Omental fat pad (tissue), 4 donors: ENCODE measurements around the gene GRB14. TPM values are rescaled to one million over a fixed set of nuclear protein-coding genes. Genes with fewer than 3 reads are reported as not detected.

Source experiments
- ATAC-seq: fragments of 150-250 bp; one replicate; pipeline ENCODE4 v1.9.1; 2016; ENCODE audit warnings: mild to moderate bottlenecking, moderate library complexity; ENCODE audit not compliant: low FRiP score
- DNase-seq: peaks from one replicate; pipeline ENCODE4 v3.0.0-alpha.2; 2019; ENCODE audit warnings: low spot score
- total RNA-seq, 4 donors: library from RNA; depleted of rRNA; stranded (reverse); fragments of >200 nt; gene quantifications; one replicate each; pipeline ENCODE4 v1.1.0, GENCODE V29; 2016
- TF ChIP-seq, protein P1 (sequence below), 3 donors: fragments of 450-650 bp; IDR thresholded peaks; one replicate each; pipeline ENCODE4 v1.5.1; 2016 to 2017; ENCODE audit warnings: antibody characterized with exemption in 3 of 3, mild to moderate bottlenecking in 3 of 3, moderate library complexity in 2 of 3

Gene GRB14
- total RNA-seq, 4 donors from 2014 or later: 4.5 to 7.4 (median 5.3) TPM

DNA sequence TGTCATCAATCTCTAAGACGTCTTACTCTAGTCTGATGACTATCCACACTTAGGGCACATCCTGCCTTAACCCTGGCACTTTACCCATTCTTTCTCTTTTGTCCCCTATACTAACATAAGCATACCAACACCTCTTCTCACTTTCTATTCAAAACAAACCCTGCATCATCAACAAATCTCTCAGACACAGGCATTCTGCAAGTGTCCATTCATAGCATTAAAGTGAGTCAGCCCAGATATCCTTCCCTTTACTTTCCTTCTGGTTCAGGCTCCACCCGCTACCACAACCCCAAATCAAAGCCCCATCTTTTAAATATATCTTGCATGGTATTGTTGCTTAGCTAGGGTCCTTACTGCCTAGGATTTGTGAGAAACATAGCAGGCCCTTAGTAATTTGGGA lies 3.8 kb downstream of the GRB14 start:
- TF ChIP-seq, protein P1, sequence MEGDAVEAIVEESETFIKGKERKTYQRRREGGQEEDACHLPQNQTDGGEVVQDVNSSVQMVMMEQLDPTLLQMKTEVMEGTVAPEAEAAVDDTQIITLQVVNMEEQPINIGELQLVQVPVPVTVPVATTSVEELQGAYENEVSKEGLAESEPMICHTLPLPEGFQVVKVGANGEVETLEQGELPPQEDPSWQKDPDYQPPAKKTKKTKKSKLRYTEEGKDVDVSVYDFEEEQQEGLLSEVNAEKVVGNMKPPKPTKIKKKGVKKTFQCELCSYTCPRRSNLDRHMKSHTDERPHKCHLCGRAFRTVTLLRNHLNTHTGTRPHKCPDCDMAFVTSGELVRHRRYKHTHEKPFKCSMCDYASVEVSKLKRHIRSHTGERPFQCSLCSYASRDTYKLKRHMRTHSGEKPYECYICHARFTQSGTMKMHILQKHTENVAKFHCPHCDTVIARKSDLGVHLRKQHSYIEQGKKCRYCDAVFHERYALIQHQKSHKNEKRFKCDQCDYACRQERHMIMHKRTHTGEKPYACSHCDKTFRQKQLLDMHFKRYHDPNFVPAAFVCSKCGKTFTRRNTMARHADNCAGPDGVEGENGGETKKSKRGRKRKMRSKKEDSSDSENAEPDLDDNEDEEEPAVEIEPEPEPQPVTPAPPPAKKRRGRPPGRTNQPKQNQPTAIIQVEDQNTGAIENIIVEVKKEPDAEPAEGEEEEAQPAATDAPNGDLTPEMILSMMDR (IDR thresholded peaks at IDR 0.05): no peak
- DNase-seq: no peak
- no peak for ATAC-seq

DNA sequence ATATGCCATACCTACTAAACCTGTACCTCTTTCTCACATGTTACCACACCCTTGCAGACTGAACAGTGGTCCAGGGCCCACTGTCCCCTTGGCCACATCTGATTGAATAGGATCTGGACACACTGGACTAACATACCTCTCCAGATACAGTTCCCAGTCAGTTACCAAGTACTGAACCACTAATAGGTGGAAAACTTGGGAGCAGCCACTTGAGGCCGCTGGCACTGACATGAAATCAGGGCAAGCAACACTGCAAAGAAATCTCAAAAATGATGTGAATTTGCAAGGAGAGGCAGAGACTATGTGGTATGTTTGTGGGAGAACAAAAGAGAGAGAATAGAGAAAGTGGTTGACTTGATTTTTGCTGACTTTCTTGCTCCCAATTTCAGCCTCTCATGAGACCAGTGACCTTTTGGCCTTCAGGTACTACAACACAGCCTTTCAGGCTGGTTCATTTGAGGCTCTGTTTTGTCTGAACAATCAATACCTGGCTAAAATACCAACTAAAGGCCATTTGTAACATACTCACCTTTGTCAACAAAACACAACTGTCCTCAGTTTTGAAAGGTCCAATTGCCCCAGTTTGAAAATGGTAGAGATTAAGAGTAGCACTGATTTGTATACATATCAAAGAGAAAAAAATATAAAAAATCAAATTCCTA lies 7.8 kb downstream of the GRB14 start:
- no peak for ATAC-seq
- TF ChIP-seq, protein P1 (IDR thresholded peaks at IDR 0.05): no peak

DNA sequence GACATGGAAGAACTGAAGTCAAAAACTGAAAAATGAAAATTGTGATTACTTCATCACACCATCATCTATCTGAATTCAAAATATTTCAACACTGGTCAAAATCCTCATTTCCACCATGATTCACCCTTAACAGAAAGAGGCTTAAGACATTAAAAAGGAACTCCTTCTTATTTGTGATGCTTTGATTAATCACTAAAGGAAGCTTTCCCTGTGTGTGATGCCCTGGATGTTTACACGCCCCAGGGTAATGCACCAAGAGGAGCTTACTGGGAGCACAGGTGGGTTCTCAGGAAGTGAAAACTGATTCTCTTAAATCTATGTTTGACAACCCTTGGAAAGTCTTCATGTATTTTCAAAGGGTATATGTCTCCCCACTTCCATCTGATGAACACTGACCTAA lies 11.5 kb downstream of the GRB14 start:
- ATAC-seq: no peak
- TF ChIP-seq, protein P1 (IDR thresholded peaks at IDR 0.05): no peak
- DNase-seq: no peak

More for the DNA sequence above, 7.8 kb downstream of the GRB14 start:
- no peak for DNase-seq

DNA sequence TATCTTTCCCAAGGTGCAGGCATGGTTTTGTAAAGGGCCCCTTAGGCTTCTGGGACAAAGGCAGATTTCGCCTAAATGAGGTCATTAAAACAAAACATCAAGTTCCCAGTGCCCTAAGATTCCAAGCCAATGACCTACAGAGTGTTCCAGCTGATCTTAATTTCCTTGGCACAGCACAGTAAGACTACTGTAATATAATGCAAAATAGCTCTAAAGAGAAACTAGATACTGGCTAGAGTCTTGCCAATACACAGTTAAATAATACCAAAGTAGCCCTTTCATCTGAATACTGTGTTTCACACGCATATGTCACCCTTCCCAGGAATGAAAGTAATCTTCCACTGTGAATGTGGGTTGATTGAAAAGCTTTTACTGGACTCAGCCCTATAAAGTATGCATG lies 14.7 kb downstream of the GRB14 start:
- ATAC-seq (no peak), DNase-seq (no peak)
- TF ChIP-seq, protein P1 (IDR thresholded peaks at IDR 0.05): no peak

DNA sequence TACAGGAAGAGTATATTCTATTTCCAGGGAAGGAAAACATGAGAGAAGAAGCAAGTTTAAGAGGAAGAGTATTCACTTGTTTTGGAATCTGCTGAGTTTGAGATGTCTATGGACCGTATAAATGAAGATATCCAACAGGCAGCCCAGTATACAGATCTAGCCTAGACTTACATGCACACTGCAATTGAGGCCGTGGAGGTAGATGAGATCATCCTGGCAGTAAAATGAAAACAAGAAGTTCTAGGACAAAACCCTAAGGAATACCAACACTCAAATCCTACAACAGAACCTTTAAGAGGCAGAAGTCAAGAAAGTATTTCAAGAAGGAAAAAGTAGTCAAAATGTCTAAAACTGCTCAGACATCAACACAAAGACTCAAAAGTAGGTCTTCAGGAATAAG lies 16.0 kb downstream of the GRB14 start:
- ATAC-seq (no peak), DNase-seq (no peak)
- TF ChIP-seq, protein P1 (IDR thresholded peaks at IDR 0.05): no peak

DNA sequence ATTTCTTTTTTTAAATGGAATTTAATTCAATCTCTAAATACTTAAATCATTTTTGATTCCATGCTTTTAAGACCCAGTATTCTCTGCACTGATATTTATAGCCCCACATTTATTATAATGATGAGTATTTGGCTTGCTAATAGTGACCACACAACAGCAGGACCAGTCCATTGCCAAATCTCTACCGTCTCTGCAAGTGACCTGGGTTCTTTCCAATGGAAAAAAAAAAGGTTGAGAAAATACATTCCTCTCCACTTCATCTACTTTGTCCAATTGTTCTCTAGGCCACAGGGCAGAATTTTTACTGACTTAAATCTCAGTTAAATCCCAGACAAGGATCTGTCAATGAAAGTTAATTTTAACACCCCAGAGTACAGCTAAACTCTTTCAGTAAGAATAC lies 20.5 kb downstream of the GRB14 start:
- TF ChIP-seq, protein P1 (IDR thresholded peaks at IDR 0.05): no peak
- no peak for ATAC-seq
- DNase-seq: no peak

DNA sequence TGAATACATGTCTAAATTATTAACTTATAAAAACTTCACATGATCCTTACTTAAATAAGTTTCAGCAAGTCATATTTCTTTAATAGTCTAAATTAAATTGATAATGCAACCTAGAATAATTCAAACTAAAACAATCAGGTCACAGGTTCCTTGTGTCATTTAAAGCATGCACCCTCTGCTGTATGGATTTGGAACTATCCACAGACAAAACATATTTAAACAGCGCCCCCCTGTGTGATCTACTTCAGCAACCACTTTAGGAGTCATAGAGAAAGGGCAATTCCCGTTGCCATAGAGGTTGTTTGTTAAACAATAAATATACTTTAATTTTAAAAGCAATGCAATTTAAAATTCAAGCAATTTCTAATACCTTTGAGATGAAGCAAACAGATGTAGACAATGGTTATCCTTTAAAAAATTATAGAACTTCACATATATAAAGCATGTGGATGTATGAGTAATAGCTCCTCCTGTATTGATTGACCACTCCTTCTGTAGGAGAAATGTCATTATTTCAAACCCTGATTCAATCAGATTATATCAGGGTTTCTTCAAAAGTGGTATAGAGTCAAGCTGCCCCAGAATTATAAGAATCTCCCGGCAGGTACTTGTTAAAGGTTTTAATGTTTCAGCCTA lies 21.2 kb downstream of the GRB14 start:
- DNase-seq: no peak
- TF ChIP-seq, protein P1 (IDR thresholded peaks at IDR 0.05): peak in 1 of 3 donors; percentile 24
- no peak for ATAC-seq
